GM18861 (cell line): ENCODE data around the gene HBS1L.
"Not testable (repeated sequence)": the region's sequence is repeated elsewhere in the genome, so short reads cannot be mapped to it uniquely, and the experiment has no call there.

ENCODE experiments used
- ATAC-seq: cut with Tn5 transposase; IDR thresholded peaks from one replicate; pipeline ENCODE4 v1.9.1; 2021; ENCODE audit not compliant: unreplicated experiment

The HBS1L gene

GRCh38 chr6:135075018-135075417 is 20.4 kb upstream of the HBS1L start:
- ATAC-seq, result no peak

- no peak for ATAC-seq
Measured at GRCh38 chr6:135073756-135074393, 19.3 kb upstream of the HBS1L start.

- ATAC-seq, result no peak
Measured at GRCh38 chr6:135073217-135073616, 18.6 kb upstream of the HBS1L start.

- no peak for ATAC-seq
Measured at GRCh38 chr6:135072753-135073152, 18.1 kb upstream of the HBS1L start.

- ATAC-seq, result no peak
Measured at GRCh38 chr6:135071541-135071940, 16.9 kb upstream of the HBS1L start.

- no peak for ATAC-seq
Measured at GRCh38 chr6:135067911-135068310, 13.3 kb upstream of the HBS1L start.

GRCh38 chr6:135066806-135067205 is 12.2 kb upstream of the HBS1L start:
- no peak for ATAC-seq

- ATAC-seq, result no peak
Measured at GRCh38 chr6:135066397-135066796, 11.8 kb upstream of the HBS1L start.

GRCh38 chr6:135064586-135064985 is 10.0 kb upstream of the HBS1L start:
- no peak for ATAC-seq

- no peak for ATAC-seq
Measured at GRCh38 chr6:135063926-135064325, 9.3 kb upstream of the HBS1L start.

- no peak for ATAC-seq
Measured at GRCh38 chr6:135062735-135063134, 8.1 kb upstream of the HBS1L start.

- ATAC-seq, result no peak
Measured at GRCh38 chr6:135060076-135060475, 5.5 kb upstream of the HBS1L start.

GRCh38 chr6:135058299-135058698 is 3.7 kb upstream of the HBS1L start:
- ATAC-seq, result not testable (repeated sequence)

GRCh38 chr6:135056632-135057031 is 2.0 kb upstream of the HBS1L start:
- no peak for ATAC-seq

GRCh38 chr6:135054226-135054568 is 425 bp downstream of the HBS1L start:
- ATAC-seq, result peak; percentile 5

- ATAC-seq, result no peak
Measured at GRCh38 chr6:135053406-135053805, 1.2 kb downstream of the HBS1L start.

GRCh38 chr6:135052939-135053338 is 1.7 kb downstream of the HBS1L start:
- ATAC-seq, result no peak

GRCh38 chr6:135048915-135049314 is 5.7 kb downstream of the HBS1L start:
- no peak for ATAC-seq

GRCh38 chr6:135047336-135047735 is 7.3 kb downstream of the HBS1L start:
- ATAC-seq, result no peak

- ATAC-seq, result no peak
Measured at GRCh38 chr6:135046912-135047311, 7.7 kb downstream of the HBS1L start.

- ATAC-seq, result no peak
Measured at GRCh38 chr6:135044639-135045038, 10.0 kb downstream of the HBS1L start.

- ATAC-seq, result no peak
Measured at GRCh38 chr6:135043846-135044245, 10.8 kb downstream of the HBS1L start.

GRCh38 chr6:135043364-135043763 is 11.3 kb downstream of the HBS1L start:
- no peak for ATAC-seq
